Gastroesophageal sphincter (tissue), 4 donors: ENCODE measurements around the gene FAM118A. TPM values are rescaled to one million over a fixed set of nuclear protein-coding genes. Genes with fewer than 3 reads are reported as not detected.
A peak's percentile ranks its signal among the peaks of the same experiment; 100 is the strongest.

ENCODE experiments used
- ATAC-seq: fragments of 150-250 bp; one replicate; pipeline ENCODE4 v1.9.1; 2016; ENCODE audit warnings: mild to moderate bottlenecking, moderate library complexity
- H3K27ac ChIP-seq, 4 donors: fragments of 200-600 bp; sonication (generic) in 3 of 4; 1 replicate in 3 of 4; 2 replicates in 1 of 4; pipeline ENCODE4 v1.5.1; 2016 to 2019
- H3K27me3 ChIP-seq: fragments of 200-600 bp; sonication (generic); one replicate; pipeline ENCODE4 v1.5.1; 2019
- H3K36me3 ChIP-seq, 2 donors: fragments of 200-600 bp; sonication (generic); one replicate each; pipeline ENCODE4 v1.5.1; 2019; ENCODE audit warnings: control low read depth in 1 of 2
- H3K4me1 ChIP-seq, 3 donors: fragments of 200-600 bp; sonication (generic); 1 replicate in 2 of 3; 2 replicates in 1 of 3; pipeline ENCODE4 v1.5.1; 2016 to 2019; ENCODE audit warnings: control low read depth in 2 of 3
- H3K4me3 ChIP-seq, 2 donors: fragments of 200-600 bp; sonication (generic); one replicate each; pipeline ENCODE4 v1.5.1; 2019; ENCODE audit warnings: mild to moderate bottlenecking in 1 of 2, moderate library complexity in 1 of 2
- H3K9me3 ChIP-seq, 3 donors: fragments of 200-600 bp; sonication (generic); one replicate each; pipeline ENCODE4 v1.5.1; 2017 to 2019; ENCODE audit warnings: control low read depth in 2 of 3
- CTCF ChIP-seq, 4 experiments: fragments of 200-600 bp in 2 of 4; fragments of 450-650 bp in 2 of 4; sonication (generic) in 1 of 4; IDR thresholded peaks; one replicate each; pipeline ENCODE4 v1.5.1; 2017 to 2019; ENCODE audit warnings: antibody characterized with exemption in 4 of 4, mild to moderate bottlenecking in 2 of 4, moderate library complexity in 2 of 4
- EP300 ChIP-seq: sonication (generic); formaldehyde crosslinking; IDR thresholded peaks from one replicate; pipeline ENCODE4 v1.6.1; 2017; ENCODE audit warnings: antibody characterized with exemption, mild to moderate bottlenecking
- POLR2A ChIP-seq, 2 donors: fragments of 450-650 bp; IDR thresholded peaks; one replicate each; pipeline ENCODE4 v1.6.1; 2017; ENCODE audit warnings: antibody characterized with exemption in 2 of 2, mild to moderate bottlenecking in 2 of 2, moderate library complexity in 1 of 2
- POLR2AphosphoS5 ChIP-seq: sonication (generic); formaldehyde crosslinking; IDR thresholded peaks from one replicate; pipeline ENCODE4 v1.6.1; 2017; ENCODE audit warnings: antibody characterized with exemption
- WGBS, 2 donors: methylation state at CpG; one replicate each; pipeline ENCODE4 v1.1.5; 2018; ENCODE audit warnings: low coverage in 1 of 2; 5-methylcytosine and 5-hydroxymethylcytosine counted together
- total RNA-seq, 4 donors: library from RNA; depleted of rRNA; stranded (reverse); fragments of >200 nt; gene quantifications; one replicate each; pipeline ENCODE4 v1.1.0, GENCODE V29; 2016

FAM118A gene
- total RNA-seq, 4 donors from 2014 or later: 17.4 to 82.9 (median 29.6) TPM

GRCh38 chr22:45336971-45337431 is 27.3 kb downstream of the FAM118A start:
- WGBS, 2 donors: 21 to 25% methylated on average over 6 to 15 of the region's 18 CpGs
- Histone ChIP-seq H3K27me3 (no peaks in the 10 kb centered on the region), H3K36me3 (peaks cover 0 to 96% of the 10 kb centered on the region in 2 donors), H3K9me3 (no peaks in the 10 kb centered on the region), H3K4me1 (peaks cover 0 to 30% (median 10%) of the 10 kb centered on the region in 3 donors), H3K27ac (peak overlapping the region in 3 of 4 donors; percentile 66 to 74 (median 72)), H3K4me3 (peak overlapping the region in 1 of 2 donors; percentile 28)
- ATAC-seq: peak; percentile 77
- TF ChIP-seq POLR2AphosphoS5 (peak; percentile 86), POLR2A (IDR thresholded peaks at IDR 0.05) (no peak), CTCF (IDR thresholded peaks at IDR 0.05) (no peak), EP300 (peak; percentile 35)

GRCh38 chr22:45337536-45337935 is 27.8 kb downstream of the FAM118A start:
- WGBS, 2 donors: 78 to 87% methylated on average over 3 to 9 of the region's 9 CpGs
- no peak for TF ChIP-seq POLR2AphosphoS5
- TF ChIP-seq CTCF (IDR thresholded peaks at IDR 0.05): no peak
- no peak for TF ChIP-seq POLR2A (IDR thresholded peaks at IDR 0.05)
- TF ChIP-seq EP300: no peak
- H3K36me3 ChIP-seq: peaks cover 0 to 96% of the 10 kb centered on the region in 2 donors
- H3K27me3 ChIP-seq: no peaks in the 10 kb centered on the region
- no peak overlapping the region for H3K4me3 ChIP-seq
- no peak for ATAC-seq
- peak overlapping the region in 2 of 4 donors; percentile 26 to 72 for H3K27ac ChIP-seq
- H3K4me1 ChIP-seq: peaks cover 0 to 30% (median 10%) of the 10 kb centered on the region in 3 donors
- H3K9me3 ChIP-seq: no peaks in the 10 kb centered on the region

- Histone ChIP-seq H3K4me3 (no peak overlapping the region), H3K27ac (no peak overlapping the region), H3K9me3 (no peaks in the 10 kb centered on the region), H3K36me3 (peaks cover 0 to 98% of the 10 kb centered on the region in 2 donors), H3K27me3 (no peaks in the 10 kb centered on the region), H3K4me1 (peaks cover 0 to 30% (median 10%) of the 10 kb centered on the region in 3 donors)
- WGBS, 2 donors: 80 to 88% methylated on average over 2 of the region's 7 CpGs
- TF ChIP-seq CTCF (IDR thresholded peaks at IDR 0.05) (no peak), POLR2A (IDR thresholded peaks at IDR 0.05) (no peak), EP300 (no peak), POLR2AphosphoS5 (no peak)
- no peak for ATAC-seq
Observed at GRCh38 chr22:45338795-45339194, 29.1 kb downstream of the FAM118A start.

- Histone ChIP-seq H3K4me1 (peaks cover 0 to 27% (median 10%) of the 10 kb centered on the region in 3 donors), H3K4me3 (no peak overlapping the region), H3K9me3 (no peaks in the 10 kb centered on the region), H3K27ac (no peak overlapping the region), H3K36me3 (peaks cover 0 to 93% of the 10 kb centered on the region in 2 donors), H3K27me3 (no peaks in the 10 kb centered on the region)
- 67 to 84% methylated on average over 3 to 8 of the region's 8 CpGs for WGBS, 2 donors
- ATAC-seq: no peak
- TF ChIP-seq POLR2A (IDR thresholded peaks at IDR 0.05): no peak
- no peak for TF ChIP-seq EP300
- no peak for TF ChIP-seq CTCF (IDR thresholded peaks at IDR 0.05)
- no peak for TF ChIP-seq POLR2AphosphoS5
Observed at GRCh38 chr22:45340323-45340722, 30.6 kb downstream of the FAM118A start.

- peaks cover 0 to 15% (median 9%) of the 10 kb centered on the region in 3 donors for H3K4me1 ChIP-seq
- H3K4me3 ChIP-seq: no peak overlapping the region
- 92% methylated on average over 2 of the region's 6 CpGs; no CpG with 5 or more reads in 1 of the 2 donors for WGBS, 2 donors
- TF ChIP-seq POLR2A (IDR thresholded peaks at IDR 0.05): no peak
- TF ChIP-seq EP300: no peak
- no peak for TF ChIP-seq POLR2AphosphoS5
- no peak for TF ChIP-seq CTCF (IDR thresholded peaks at IDR 0.05)
- no peak overlapping the region for H3K27ac ChIP-seq
- ATAC-seq: no peak
- H3K9me3 ChIP-seq: no peaks in the 10 kb centered on the region
- no peaks in the 10 kb centered on the region for H3K27me3 ChIP-seq
- peaks cover 0 to 81% of the 10 kb centered on the region in 2 donors for H3K36me3 ChIP-seq
Observed at GRCh38 chr22:45341498-45341897, 31.8 kb downstream of the FAM118A start.
